ENCODE results near the gene MYMX. TPM values are rescaled to one million over a fixed set of nuclear protein-coding genes. Genes with fewer than 3 reads are reported as not detected.
"Not testable (repeated sequence)": the region's sequence is repeated elsewhere in the genome, so short reads cannot be mapped to it uniquely, and the experiment has no call there.

The MYMX gene
- total RNA-seq, 2 experiments from 2014 or later = not detected

GRCh38 chr6:44180406-44180805 lies 36.3 kb upstream of the MYMX start:
- ChIA-PET CTCF (interaction anchor here (0.8 kb wide), 1 partner anchor 158 kb away, joined by 3 read pairs; no protein-coding TSS in a partner anchor), POLR2A (no interaction called here)
- TF ChIP-seq, protein P1, sequence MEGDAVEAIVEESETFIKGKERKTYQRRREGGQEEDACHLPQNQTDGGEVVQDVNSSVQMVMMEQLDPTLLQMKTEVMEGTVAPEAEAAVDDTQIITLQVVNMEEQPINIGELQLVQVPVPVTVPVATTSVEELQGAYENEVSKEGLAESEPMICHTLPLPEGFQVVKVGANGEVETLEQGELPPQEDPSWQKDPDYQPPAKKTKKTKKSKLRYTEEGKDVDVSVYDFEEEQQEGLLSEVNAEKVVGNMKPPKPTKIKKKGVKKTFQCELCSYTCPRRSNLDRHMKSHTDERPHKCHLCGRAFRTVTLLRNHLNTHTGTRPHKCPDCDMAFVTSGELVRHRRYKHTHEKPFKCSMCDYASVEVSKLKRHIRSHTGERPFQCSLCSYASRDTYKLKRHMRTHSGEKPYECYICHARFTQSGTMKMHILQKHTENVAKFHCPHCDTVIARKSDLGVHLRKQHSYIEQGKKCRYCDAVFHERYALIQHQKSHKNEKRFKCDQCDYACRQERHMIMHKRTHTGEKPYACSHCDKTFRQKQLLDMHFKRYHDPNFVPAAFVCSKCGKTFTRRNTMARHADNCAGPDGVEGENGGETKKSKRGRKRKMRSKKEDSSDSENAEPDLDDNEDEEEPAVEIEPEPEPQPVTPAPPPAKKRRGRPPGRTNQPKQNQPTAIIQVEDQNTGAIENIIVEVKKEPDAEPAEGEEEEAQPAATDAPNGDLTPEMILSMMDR (IDR thresholded peaks at IDR 0.05) = no peak
- no peaks in the 10 kb centered on the region for H3K9me3 ChIP-seq (ENCODE audit: control insufficient read depth in 1 of 2, insufficient read depth in 1 of 2, low read length in 2 of 2)
- peaks cover 0 to 4% of the 10 kb centered on the region in 2 experiments for H3K27me3 ChIP-seq (ENCODE audit: control insufficient read depth in 1 of 2, insufficient read depth in 2 of 2, low read length in 2 of 2)
- ATAC-seq (ENCODE audit: poor library complexity) (no peak), DNase-seq (no peak)
- H3K9me3 Mint-ChIP-seq = no peaks in the 10 kb centered on the region
- no peak overlapping the region for H3K4me3 ChIP-seq (ENCODE audit: low read length)
- peaks cover 2% of the 10 kb centered on the region for H3K4me1 Mint-ChIP-seq (ENCODE audit: low read depth)
- no peak overlapping the region for H3K27ac Mint-ChIP-seq
- intact Hi-C loops (cut with DNase I, micrococcal nuclease) = no loop called here
- H3K27ac ChIP-seq (ENCODE audit: low read depth in 1 of 2, low read length in 2 of 2) = no peak overlapping the region
- no peaks in the 10 kb centered on the region for H3K27me3 Mint-ChIP-seq
- H3K36me3 ChIP-seq (ENCODE audit: insufficient read depth, low read length) = no peaks in the 10 kb centered on the region
- no peaks in the 10 kb centered on the region for H3K36me3 Mint-ChIP-seq (ENCODE audit: low read depth)
- no peak overlapping the region for H3K4me3 Mint-ChIP-seq
- peaks cover 9% of the 10 kb centered on the region for H3K4me1 ChIP-seq (ENCODE audit: insufficient read depth, low read length)

GRCh38 chr6:44180886-44181285 lies 35.8 kb upstream of the MYMX start:
- Histone ChIP-seq H3K4me3 (ENCODE audit: low read length) (no peak overlapping the region), H3K36me3 (ENCODE audit: insufficient read depth, low read length) (no peaks in the 10 kb centered on the region), H3K27ac (ENCODE audit: low read depth in 1 of 2, low read length in 2 of 2) (no peak overlapping the region), H3K9me3 (ENCODE audit: control insufficient read depth in 1 of 2, insufficient read depth in 1 of 2, low read length in 2 of 2) (no peaks in the 10 kb centered on the region), H3K4me1 (ENCODE audit: insufficient read depth, low read length) (peaks cover 11% of the 10 kb centered on the region), H3K27me3 (ENCODE audit: control insufficient read depth in 1 of 2, insufficient read depth in 2 of 2, low read length in 2 of 2) (peaks cover 0 to 4% of the 10 kb centered on the region in 2 experiments)
- Mint-ChIP-seq H3K9me3 (no peaks in the 10 kb centered on the region), H3K36me3 (ENCODE audit: low read depth) (no peaks in the 10 kb centered on the region), H3K4me3 (no peak overlapping the region), H3K27ac (no peak overlapping the region), H3K27me3 (no peaks in the 10 kb centered on the region), H3K4me1 (ENCODE audit: low read depth) (peaks cover 7% of the 10 kb centered on the region)
- intact Hi-C loops (cut with DNase I, micrococcal nuclease) = no loop called here
- ChIA-PET POLR2A (no interaction called here), CTCF (no interaction called here)
- no peak for ATAC-seq (ENCODE audit: poor library complexity)
- DNase-seq = no peak
- TF ChIP-seq, protein P1 (IDR thresholded peaks at IDR 0.05) = no peak

DNA sequence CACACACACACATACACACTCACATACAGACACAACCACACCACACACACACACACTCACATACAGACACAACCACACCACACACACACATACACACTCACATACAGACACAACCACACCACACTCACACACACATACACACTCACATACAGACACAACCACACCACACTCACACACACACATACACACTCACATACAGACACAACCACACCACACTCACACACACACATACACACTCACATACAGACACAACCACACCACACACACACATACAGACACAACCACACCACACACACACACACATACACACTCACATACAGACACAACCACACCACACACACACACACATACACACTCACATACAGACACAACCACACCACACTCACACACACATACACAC lies 34.9 kb upstream of the MYMX start:
- not testable (repeated sequence) for H3K36me3 ChIP-seq (ENCODE audit: insufficient read depth, low read length)
- H3K4me1 Mint-ChIP-seq (ENCODE audit: low read depth) = peaks cover 13% of the 10 kb centered on the region

GRCh38 chr6:44182911-44183390 lies 33.8 kb upstream of the MYMX start:
- ChIA-PET POLR2A (no interaction called here), CTCF (no interaction called here)
- Histone ChIP-seq H3K27me3 (ENCODE audit: control insufficient read depth in 1 of 2, insufficient read depth in 2 of 2, low read length in 2 of 2) (peaks cover 0 to 4% of the 10 kb centered on the region in 2 experiments), H3K27ac (ENCODE audit: low read depth in 1 of 2, low read length in 2 of 2) (no peak overlapping the region), H3K36me3 (ENCODE audit: insufficient read depth, low read length) (no peaks in the 10 kb centered on the region), H3K4me1 (ENCODE audit: insufficient read depth, low read length) (peaks cover 8% of the 10 kb centered on the region), H3K9me3 (ENCODE audit: control insufficient read depth in 1 of 2, insufficient read depth in 1 of 2, low read length in 2 of 2) (no peaks in the 10 kb centered on the region), H3K4me3 (ENCODE audit: low read length) (no peak overlapping the region)
- DNase-seq (no peak), ATAC-seq (ENCODE audit: poor library complexity) (no peak)
- no peaks in the 10 kb centered on the region for H3K36me3 Mint-ChIP-seq (ENCODE audit: low read depth)
- peaks cover 13% of the 10 kb centered on the region for H3K4me1 Mint-ChIP-seq (ENCODE audit: low read depth)
- TF ChIP-seq, protein P1 (IDR thresholded peaks at IDR 0.05) = no peak
- no peak overlapping the region for H3K27ac Mint-ChIP-seq
- no peaks in the 10 kb centered on the region for H3K27me3 Mint-ChIP-seq
- intact Hi-C loops (cut with DNase I, micrococcal nuclease) = no loop called here
- H3K4me3 Mint-ChIP-seq = no peak overlapping the region
- H3K9me3 Mint-ChIP-seq = no peaks in the 10 kb centered on the region

More for the DNA sequence above, 34.9 kb upstream of the MYMX start:
- ATAC-seq (ENCODE audit: poor library complexity); H3K4me3 Mint-ChIP-seq; H3K27ac Mint-ChIP-seq; CTCF ChIA-PET; H3K36me3 Mint-ChIP-seq (ENCODE audit: low read depth); H3K27ac ChIP-seq (ENCODE audit: low read depth in 1 of 2, low read length in 2 of 2); H3K9me3 ChIP-seq (ENCODE audit: control insufficient read depth in 1 of 2, insufficient read depth in 1 of 2, low read length in 2 of 2); H3K27me3 ChIP-seq (ENCODE audit: control insufficient read depth in 1 of 2, insufficient read depth in 2 of 2, low read length in 2 of 2); intact Hi-C loops (cut with DNase I, micrococcal nuclease); DNase-seq; H3K9me3 Mint-ChIP-seq; H3K4me3 ChIP-seq (ENCODE audit: low read length); H3K27me3 Mint-ChIP-seq; POLR2A ChIA-PET: not testable (repeated sequence)
- peaks cover 12% of the 10 kb centered on the region for H3K4me1 ChIP-seq (ENCODE audit: insufficient read depth, low read length)

All from CD4-positive, alpha-beta T cell (primary cell).